Measurements from ENCODE around the gene TPP2. TPM values are rescaled to one million over a fixed set of nuclear protein-coding genes. Genes with fewer than 3 reads are reported as not detected.

TPP2 gene
- polyA plus RNA-seq, 1 donor (not counting 4 experiments of a cell fraction or from before 2014, with no cell fraction given), result 41.2 TPM

DNA sequence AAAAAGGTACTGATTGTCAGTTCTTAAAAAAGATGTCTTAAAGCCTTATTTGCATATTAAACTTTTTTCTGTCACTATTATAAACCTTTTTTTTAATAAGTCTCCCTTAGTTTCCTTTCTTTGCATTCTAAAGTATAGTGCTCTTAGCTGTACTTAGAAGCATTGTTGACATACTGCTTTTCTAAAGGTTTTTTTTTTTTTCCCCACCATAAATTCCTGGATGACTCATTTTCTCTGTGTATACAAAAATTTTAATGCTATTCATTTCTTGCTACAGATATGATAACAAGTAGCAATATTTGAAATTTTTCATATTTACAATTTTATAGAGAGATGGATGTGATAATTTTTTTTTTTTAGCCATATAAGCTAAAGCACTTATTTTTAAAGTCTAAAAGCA, 54.6 kb downstream of the TPP2 start:
- dilution Hi-C loops (cut with MboI; ENCODE audit: extremely low pct_ligation_motif_present, low sequenced_read_pairs), result no loop called here
- peaks cover 9 to 10% of the 10 kb centered on the region in 2 experiments for H3K36me3 ChIP-seq (ENCODE audit: control insufficient read depth in 2 of 2, extremely low read depth in 1 of 2, insufficient read depth in 2 of 2, low read length in 2 of 2)
- no peak for FAIRE-seq

GRCh38 chr13:102651892-102652291, 55.1 kb downstream of the TPP2 start:
- H4K20me1 ChIP-seq (ENCODE audit: control insufficient read depth, extremely low read depth, insufficient read depth, low read length), result no peaks in the 10 kb centered on the region
- H3K36me3 ChIP-seq (ENCODE audit: control insufficient read depth in 2 of 2, extremely low read depth in 1 of 2, insufficient read depth in 2 of 2, low read length in 2 of 2), result peaks cover 6 to 10% of the 10 kb centered on the region in 2 experiments
- no peak overlapping the region for H3K4me2 ChIP-seq (ENCODE audit: control insufficient read depth, extremely low read depth, insufficient read depth, low read depth, low read length)
- H3K9ac ChIP-seq (ENCODE audit: control insufficient read depth, extremely low read depth, insufficient read depth, low read length), result no peak overlapping the region
- H3K4me3 ChIP-seq (ENCODE audit: control insufficient read depth in 2 of 3, extremely low read depth in 1 of 3, insufficient read depth in 2 of 3, low read depth in 1 of 3, low read length in 3 of 3), result no peak overlapping the region
- H3K27me3 ChIP-seq (ENCODE audit: control insufficient read depth, extremely low read depth, insufficient read depth, low read length), result no peaks in the 10 kb centered on the region
- DNase-seq (ENCODE audit: low read depth, low spot score), result no peak
- no peak overlapping the region for H3K27ac ChIP-seq (ENCODE audit: control insufficient read depth, insufficient read depth, low read length)
- H3K9me1 ChIP-seq (ENCODE audit: control insufficient read depth, extremely low read depth, insufficient read depth, low read length), result no peaks in the 10 kb centered on the region
- no peaks in the 10 kb centered on the region for H3K9me3 ChIP-seq (ENCODE audit: control insufficient read depth, low read depth, low read length)
- peak; percentile 26 for FAIRE-seq
- dilution Hi-C loops (cut with MboI; ENCODE audit: extremely low pct_ligation_motif_present, low sequenced_read_pairs), result no loop called here
- TF ChIP-seq, protein P1, sequence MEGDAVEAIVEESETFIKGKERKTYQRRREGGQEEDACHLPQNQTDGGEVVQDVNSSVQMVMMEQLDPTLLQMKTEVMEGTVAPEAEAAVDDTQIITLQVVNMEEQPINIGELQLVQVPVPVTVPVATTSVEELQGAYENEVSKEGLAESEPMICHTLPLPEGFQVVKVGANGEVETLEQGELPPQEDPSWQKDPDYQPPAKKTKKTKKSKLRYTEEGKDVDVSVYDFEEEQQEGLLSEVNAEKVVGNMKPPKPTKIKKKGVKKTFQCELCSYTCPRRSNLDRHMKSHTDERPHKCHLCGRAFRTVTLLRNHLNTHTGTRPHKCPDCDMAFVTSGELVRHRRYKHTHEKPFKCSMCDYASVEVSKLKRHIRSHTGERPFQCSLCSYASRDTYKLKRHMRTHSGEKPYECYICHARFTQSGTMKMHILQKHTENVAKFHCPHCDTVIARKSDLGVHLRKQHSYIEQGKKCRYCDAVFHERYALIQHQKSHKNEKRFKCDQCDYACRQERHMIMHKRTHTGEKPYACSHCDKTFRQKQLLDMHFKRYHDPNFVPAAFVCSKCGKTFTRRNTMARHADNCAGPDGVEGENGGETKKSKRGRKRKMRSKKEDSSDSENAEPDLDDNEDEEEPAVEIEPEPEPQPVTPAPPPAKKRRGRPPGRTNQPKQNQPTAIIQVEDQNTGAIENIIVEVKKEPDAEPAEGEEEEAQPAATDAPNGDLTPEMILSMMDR (optimal IDR thresholded peaks at IDR 0.05 in 1 of 3, IDR thresholded peaks at IDR 0.05 in 1 of 3, conservative IDR thresholded peaks at IDR 0.05 in 1 of 3; ENCODE audit: extremely low read depth in 1 of 3, insufficient read depth in 2 of 3, low read length in 3 of 3), result no peak
- TF ChIP-seq EZH2 (IDR thresholded peaks at IDR 0.05; ENCODE audit: low read length), result no peak
- no peak overlapping the region for H2AFZ ChIP-seq (ENCODE audit: control insufficient read depth, low read length)
- no peaks in the 10 kb centered on the region for H3K4me1 ChIP-seq (ENCODE audit: control insufficient read depth, extremely low read depth, insufficient read depth, low read length)
- H3K79me2 ChIP-seq (ENCODE audit: control insufficient read depth, insufficient read depth, low read length), result no peaks in the 10 kb centered on the region

More for the DNA sequence above, 54.6 kb downstream of the TPP2 start:
- Histone ChIP-seq H3K4me2 (ENCODE audit: control insufficient read depth, extremely low read depth, insufficient read depth, low read depth, low read length) (no peak overlapping the region), H3K79me2 (ENCODE audit: control insufficient read depth, insufficient read depth, low read length) (no peaks in the 10 kb centered on the region), H3K4me1 (ENCODE audit: control insufficient read depth, extremely low read depth, insufficient read depth, low read length) (no peaks in the 10 kb centered on the region), H4K20me1 (ENCODE audit: control insufficient read depth, extremely low read depth, insufficient read depth, low read length) (no peaks in the 10 kb centered on the region), H3K9ac (ENCODE audit: control insufficient read depth, extremely low read depth, insufficient read depth, low read length) (no peak overlapping the region), H3K9me3 (ENCODE audit: control insufficient read depth, low read depth, low read length) (no peaks in the 10 kb centered on the region), H3K9me1 (ENCODE audit: control insufficient read depth, extremely low read depth, insufficient read depth, low read length) (no peaks in the 10 kb centered on the region), H3K27ac (ENCODE audit: control insufficient read depth, insufficient read depth, low read length) (no peak overlapping the region), H2AFZ (ENCODE audit: control insufficient read depth, low read length) (no peak overlapping the region), H3K4me3 (ENCODE audit: control insufficient read depth in 2 of 3, extremely low read depth in 1 of 3, insufficient read depth in 2 of 3, low read depth in 1 of 3, low read length in 3 of 3) (no peak overlapping the region), H3K27me3 (ENCODE audit: control insufficient read depth, extremely low read depth, insufficient read depth, low read length) (no peaks in the 10 kb centered on the region)
- no peak for DNase-seq (ENCODE audit: low read depth, low spot score)
- no peak for TF ChIP-seq EZH2 (IDR thresholded peaks at IDR 0.05; ENCODE audit: low read length)
- TF ChIP-seq, protein P1 (optimal IDR thresholded peaks at IDR 0.05 in 1 of 3, IDR thresholded peaks at IDR 0.05 in 1 of 3, conservative IDR thresholded peaks at IDR 0.05 in 1 of 3; ENCODE audit: extremely low read depth in 1 of 3, insufficient read depth in 2 of 3, low read length in 3 of 3), result no peak
